Measurements from ENCODE around the gene IFI27.

Gene IFI27

DNA sequence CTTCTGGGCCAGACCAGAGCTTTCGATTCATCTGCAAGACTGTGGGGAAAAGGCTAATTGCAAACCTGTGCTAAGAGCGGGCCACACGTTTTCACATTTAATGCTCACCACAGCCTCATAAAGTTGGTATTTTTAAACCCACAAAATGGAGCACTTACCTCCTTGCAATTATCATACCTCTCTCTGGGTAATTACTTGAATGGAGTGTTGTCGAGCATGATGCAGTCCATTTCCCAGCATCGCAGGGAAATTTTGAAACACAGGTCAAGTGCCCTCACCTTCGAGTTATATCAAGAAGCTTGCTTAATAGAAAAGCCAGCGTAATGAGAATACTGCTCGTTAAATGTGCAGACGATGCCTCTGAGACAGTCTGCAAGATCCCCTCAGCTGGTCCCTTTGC is 27.7 kb downstream of the IFI27 start:
- TF ChIP-seq, protein P1, sequence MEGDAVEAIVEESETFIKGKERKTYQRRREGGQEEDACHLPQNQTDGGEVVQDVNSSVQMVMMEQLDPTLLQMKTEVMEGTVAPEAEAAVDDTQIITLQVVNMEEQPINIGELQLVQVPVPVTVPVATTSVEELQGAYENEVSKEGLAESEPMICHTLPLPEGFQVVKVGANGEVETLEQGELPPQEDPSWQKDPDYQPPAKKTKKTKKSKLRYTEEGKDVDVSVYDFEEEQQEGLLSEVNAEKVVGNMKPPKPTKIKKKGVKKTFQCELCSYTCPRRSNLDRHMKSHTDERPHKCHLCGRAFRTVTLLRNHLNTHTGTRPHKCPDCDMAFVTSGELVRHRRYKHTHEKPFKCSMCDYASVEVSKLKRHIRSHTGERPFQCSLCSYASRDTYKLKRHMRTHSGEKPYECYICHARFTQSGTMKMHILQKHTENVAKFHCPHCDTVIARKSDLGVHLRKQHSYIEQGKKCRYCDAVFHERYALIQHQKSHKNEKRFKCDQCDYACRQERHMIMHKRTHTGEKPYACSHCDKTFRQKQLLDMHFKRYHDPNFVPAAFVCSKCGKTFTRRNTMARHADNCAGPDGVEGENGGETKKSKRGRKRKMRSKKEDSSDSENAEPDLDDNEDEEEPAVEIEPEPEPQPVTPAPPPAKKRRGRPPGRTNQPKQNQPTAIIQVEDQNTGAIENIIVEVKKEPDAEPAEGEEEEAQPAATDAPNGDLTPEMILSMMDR (conservative IDR thresholded peaks at IDR 0.05; ENCODE audit: low read depth, low read length): no peak
- DNase-seq (ENCODE audit: low read depth): no peak
- H3K4me3 ChIP-seq (ENCODE audit: low read depth, low read length): no peak overlapping the region

DNA sequence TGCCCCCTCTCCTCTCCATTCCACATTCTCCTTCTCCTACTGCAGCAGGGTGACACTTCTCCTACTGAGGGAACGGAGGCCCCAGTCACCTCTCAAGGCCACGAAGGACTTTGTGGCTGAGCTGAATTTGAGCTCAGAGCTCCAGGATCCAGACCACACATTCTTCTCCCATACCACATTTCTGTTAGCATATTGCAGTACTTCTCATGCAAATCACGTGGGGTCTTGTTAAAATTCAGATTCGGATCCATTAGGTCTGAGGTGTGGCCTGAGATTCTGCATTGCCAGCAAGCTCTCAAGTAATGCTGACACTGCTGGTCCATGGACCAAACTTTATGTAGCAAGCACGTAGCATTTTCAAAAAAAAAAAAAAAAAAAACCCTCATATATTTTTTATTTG is 28.5 kb downstream of the IFI27 start:
- no peak for DNase-seq (ENCODE audit: low read depth)
- TF ChIP-seq, protein P1 (conservative IDR thresholded peaks at IDR 0.05; ENCODE audit: low read depth, low read length): no peak
- H3K4me3 ChIP-seq (ENCODE audit: low read depth, low read length): no peak overlapping the region

DNA sequence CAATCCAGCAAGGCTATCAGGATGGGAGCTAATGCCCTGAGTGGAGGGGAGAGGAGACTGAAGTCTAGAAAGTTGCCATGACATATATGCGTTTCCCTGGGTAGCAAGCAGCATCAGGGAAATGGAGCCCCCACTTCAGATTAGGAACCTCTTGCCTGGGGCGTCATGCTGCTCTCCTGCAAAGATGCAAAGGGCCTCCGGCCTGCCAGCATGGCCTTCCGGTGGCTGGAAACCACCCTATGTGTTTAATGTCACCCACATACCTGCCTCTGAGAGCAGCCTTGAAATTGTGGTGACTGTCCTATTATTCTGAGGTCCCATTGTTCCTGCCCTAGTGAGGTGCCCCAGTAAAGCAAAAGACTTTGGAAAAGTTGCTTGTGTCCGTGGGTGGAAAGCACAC is 28.9 kb downstream of the IFI27 start:
- no peak for DNase-seq (ENCODE audit: low read depth)
- H3K4me3 ChIP-seq (ENCODE audit: low read depth, low read length): no peak overlapping the region
- TF ChIP-seq, protein P1 (conservative IDR thresholded peaks at IDR 0.05; ENCODE audit: low read depth, low read length): no peak

DNA sequence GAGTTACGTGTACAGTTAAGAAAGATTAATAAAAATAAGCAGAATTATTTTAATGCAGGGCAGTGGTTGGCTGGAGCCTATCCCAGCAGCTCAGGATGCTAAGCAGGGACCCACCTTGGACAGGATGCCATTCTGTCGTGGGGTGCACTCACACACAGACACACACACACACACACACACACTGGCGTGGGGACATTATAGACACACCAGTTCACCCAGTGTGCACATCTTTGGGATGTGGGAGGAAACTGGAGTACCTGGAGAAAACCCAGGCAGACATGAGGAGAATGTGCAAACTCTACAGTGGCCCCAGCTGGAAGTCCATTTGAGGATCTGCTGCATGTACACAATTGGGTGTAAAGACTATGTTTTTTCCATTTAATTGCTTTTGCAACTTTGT is 31.7 kb downstream of the IFI27 start:
- TF ChIP-seq, protein P1 (conservative IDR thresholded peaks at IDR 0.05; ENCODE audit: low read depth, low read length): no peak
- DNase-seq (ENCODE audit: low read depth): no peak
- H3K4me3 ChIP-seq (ENCODE audit: low read depth, low read length): no peak overlapping the region

DNA sequence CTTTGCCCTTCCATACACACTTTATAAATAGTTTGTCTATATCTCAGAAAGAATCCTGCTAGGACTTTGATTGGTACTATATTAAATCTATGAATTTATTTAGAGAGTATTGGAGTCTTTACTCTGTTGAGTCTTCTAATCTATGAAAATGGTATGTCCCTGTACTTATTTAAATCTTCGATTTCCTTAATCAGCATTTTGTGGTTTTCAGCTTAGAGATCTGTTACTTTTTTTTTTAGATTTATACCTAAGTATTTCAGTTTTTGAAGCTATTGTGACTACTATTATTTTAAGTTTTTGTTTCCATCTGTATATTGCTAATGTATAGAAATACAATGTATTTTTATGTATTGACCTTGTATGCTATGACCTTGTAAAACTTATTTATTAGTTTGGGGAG is 32.3 kb downstream of the IFI27 start:
- DNase-seq (ENCODE audit: low read depth): no peak
- TF ChIP-seq, protein P1 (conservative IDR thresholded peaks at IDR 0.05; ENCODE audit: low read depth, low read length): no peak

DNA sequence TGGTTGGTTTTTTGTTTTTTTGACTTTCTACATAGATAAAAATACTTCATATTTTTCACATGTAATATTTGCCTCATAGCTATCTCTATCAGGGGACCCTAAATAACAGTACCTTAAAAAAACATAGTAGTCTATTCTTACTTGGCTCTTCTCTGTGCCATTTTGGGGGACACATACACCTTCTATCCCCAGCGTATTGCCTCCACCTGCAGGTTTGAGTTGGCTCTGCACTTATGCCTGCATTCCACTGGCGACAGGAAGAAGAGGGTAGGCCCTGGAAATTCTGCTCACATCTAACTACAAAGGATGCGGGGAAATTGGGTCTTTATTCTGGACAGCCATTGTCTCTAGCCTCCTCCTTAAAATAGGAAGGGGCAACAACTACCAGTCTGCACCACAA is 32.7 kb downstream of the IFI27 start:
- DNase-seq (ENCODE audit: low read depth): peak; percentile 21
- TF ChIP-seq, protein P1 (conservative IDR thresholded peaks at IDR 0.05; ENCODE audit: low read depth, low read length): peak; percentile 54
- no peak overlapping the region for H3K4me3 ChIP-seq (ENCODE audit: low read depth, low read length)

More for the DNA sequence above, 32.3 kb downstream of the IFI27 start:
- no peak overlapping the region for H3K4me3 ChIP-seq (ENCODE audit: low read depth, low read length)

DNA sequence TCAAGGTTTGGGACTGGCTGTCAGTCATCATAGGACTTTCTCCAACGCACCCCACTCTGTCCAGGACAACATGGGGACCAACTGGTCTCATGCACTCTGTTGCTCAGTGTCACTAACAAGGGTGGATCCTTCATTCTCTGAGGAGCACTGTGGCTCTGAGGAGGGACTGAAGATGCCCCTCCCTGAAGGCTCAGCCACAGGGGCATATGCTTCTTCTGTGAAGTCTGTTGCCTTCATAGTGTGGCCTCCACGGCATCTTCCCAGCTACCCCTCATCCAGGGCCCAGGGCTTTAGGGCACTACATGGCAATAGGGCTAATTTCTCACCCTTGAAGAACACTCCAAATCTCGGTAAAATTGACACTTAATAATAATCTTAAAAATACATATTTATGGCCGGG is 33.2 kb downstream of the IFI27 start:
- TF ChIP-seq, protein P1 (conservative IDR thresholded peaks at IDR 0.05; ENCODE audit: low read depth, low read length): no peak
- no peak for DNase-seq (ENCODE audit: low read depth)
- H3K4me3 ChIP-seq (ENCODE audit: low read depth, low read length): no peak overlapping the region
